KBM-7 (cell line): ENCODE data around the gene KMT2C.
"Not testable (repeated sequence)": the region's sequence is repeated elsewhere in the genome, so short reads cannot be mapped to it uniquely, and the experiment has no call there.

Source experiments
- DNase-seq: peaks from one replicate; pipeline ENCODE4 v3.0.0-alpha.2; 2015
- in situ Hi-C: fragments of 300-500 bp; cut with MboI; formaldehyde crosslinking; loops from 2 replicates; pipeline ENCODE4 v1.14.3; 2020; ENCODE audit warnings: low sequenced_read_pairs, low pct_unique_long_range_greater_than_20kb, mixed read lengths

The KMT2C gene

DNA sequence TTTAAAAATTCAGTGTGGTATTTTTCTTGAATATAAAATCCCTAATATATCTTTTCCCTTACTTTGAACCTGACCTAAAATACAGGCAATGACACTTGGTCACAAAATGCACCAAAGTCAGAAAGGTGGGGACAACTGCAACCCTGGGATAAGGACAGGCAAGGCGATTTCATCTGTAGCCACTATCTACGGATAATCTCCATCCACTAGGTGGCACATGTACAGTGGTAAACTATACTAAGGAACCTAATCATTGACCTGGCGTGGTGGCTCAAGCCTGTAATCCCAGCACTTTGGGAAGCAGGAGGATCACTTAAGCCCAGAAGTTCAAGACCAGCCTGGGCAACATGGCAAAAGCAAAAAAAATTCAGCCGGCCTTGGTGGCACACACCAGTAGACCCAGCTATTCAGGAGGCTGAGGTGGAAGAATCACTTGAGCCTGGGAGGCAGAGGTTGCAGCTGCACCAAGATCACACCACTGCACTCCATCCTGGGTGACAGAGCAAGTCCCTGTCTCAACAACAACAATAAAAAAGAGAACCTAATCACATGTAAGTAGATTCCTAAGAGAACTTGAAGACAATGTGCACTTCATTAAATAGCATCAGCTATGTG is 98.9 kb downstream of the KMT2C start:
- in situ Hi-C loops, result no loop called here
- peak; percentile 54 for DNase-seq

DNA sequence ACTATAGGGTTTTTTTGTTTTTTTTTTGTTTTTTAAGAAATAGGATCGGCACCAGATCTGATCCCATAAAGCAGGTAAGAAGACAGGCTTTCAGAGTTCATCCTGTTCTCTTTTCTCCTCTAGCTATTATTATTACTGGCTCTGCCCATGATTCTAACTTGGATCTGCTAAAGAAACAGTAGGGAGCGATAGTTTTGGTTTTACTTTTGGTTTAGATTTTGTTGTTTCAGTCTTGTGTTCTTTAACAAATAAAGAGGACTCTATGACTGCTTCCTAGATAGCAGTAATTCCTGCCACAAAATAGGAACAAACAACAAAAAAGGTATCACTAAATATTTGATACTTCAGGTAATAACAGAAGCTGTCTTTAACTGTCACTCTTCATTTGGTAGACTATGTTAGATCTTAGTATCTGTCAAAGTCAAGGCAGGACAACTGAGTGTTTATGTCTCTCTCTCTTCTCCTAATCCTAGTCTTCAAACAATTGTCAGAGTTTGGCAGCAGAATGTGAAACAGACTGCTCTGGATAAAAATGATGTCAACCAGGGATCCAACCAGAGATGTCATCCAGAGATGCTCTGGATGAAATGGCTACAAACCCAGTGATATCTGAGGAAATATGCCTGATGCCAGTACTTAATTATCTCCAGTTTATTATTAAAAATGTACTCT is 99.8 kb downstream of the KMT2C start:
- DNase-seq, result no peak
- in situ Hi-C loops, result no loop called here

DNA sequence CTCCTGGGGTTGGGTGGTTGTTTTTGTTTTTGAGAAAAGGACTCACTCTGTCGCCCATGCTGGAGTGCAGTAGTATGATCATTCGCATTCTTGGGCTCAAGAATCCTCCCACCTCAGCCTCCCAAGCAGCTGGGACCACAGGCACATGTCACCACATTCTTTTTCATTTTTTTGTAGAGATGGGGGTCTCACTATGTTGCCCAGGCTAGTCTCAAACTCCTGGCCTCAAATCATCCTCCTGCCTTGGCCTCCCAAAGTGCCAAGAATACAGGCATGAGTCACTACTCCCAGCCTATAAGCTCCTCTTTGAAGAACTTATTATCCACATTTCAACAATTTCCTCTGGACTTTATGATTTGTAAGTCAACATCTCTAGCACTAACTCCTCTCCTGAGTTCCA is 102.7 kb downstream of the KMT2C start:
- DNase-seq, result no peak
- in situ Hi-C loops, result no loop called here

DNA sequence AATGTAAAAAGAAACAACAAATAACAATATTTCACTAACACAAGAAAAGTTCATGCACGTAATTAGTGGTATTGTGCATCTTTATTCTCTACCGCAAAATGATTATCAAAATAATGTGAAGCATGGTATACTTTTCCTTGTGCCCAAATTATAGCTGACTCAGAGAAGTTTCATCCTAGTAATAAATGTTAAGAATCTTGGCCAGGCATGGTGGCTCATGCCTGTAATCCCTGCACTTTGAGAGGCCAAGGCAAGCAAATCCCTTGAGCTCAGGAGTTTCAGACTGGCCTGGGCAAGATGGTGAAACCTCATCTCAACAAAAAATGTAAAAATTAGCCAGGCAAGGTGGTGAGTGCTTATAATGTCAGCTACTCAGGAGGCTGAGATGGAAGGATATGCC is 105.0 kb downstream of the KMT2C start:
- DNase-seq, result no peak
- in situ Hi-C loops, result no loop called here

DNA sequence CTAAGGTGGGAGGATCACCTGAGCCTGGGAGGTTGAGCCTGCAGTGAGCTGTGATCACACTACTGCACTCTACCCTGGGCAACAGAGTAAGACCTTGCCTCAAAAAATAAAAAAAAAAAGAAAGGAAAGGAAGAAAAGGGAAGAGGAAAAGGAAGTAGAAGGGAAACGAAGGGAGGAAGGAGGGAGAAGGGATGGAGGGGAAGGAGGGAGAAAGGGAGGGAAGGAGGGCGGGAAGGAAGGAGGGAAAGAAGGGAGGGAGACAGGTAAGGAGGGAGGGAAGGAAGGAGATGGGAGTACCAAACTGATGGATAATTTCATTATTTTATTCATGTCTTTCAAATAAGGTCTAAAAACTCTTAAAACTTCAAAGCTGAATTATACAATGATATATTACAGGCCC is 106.3 kb downstream of the KMT2C start:
- in situ Hi-C loops, result no loop called here
- DNase-seq, result no peak

DNA sequence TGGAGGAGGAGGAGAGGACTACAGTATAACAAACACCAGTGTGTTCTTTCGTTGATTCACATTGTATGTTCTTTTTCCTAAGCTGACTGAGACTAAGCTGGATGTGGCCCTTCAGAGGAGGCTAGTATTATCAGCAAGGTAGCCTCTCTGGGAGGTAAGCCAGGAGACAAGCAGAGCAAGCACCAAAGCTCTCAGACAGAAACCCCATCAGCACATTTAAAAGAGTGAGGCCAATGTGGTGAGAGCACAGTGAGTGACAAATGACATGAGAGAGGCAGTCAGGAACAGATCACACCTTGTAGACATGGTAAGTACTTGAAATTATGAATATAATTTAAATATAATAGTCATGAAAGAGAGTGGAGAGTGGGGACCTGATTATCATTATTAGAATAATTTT is 107.6 kb downstream of the KMT2C start:
- no peak for DNase-seq
- in situ Hi-C loops, result no loop called here

DNA sequence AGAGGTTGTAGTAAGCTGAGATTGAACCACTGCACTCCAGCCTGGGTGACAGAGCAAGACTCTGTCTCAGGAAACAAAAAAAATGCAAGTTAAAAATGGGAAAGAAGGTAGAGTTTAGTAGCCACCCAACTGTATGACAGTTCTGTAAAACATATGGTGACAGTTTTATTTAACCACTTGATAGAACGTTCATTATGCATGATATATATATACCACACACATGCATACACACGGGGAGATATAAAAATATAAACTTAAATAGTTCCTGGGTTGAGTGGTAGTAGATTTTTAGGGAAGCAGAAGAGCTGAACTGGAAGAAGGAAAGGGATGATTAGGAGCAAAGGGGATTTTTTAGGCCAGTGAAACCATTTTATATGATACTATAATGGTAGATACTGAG is 120.0 kb downstream of the KMT2C start:
- DNase-seq, result no peak
- in situ Hi-C loops, result no loop called here

DNA sequence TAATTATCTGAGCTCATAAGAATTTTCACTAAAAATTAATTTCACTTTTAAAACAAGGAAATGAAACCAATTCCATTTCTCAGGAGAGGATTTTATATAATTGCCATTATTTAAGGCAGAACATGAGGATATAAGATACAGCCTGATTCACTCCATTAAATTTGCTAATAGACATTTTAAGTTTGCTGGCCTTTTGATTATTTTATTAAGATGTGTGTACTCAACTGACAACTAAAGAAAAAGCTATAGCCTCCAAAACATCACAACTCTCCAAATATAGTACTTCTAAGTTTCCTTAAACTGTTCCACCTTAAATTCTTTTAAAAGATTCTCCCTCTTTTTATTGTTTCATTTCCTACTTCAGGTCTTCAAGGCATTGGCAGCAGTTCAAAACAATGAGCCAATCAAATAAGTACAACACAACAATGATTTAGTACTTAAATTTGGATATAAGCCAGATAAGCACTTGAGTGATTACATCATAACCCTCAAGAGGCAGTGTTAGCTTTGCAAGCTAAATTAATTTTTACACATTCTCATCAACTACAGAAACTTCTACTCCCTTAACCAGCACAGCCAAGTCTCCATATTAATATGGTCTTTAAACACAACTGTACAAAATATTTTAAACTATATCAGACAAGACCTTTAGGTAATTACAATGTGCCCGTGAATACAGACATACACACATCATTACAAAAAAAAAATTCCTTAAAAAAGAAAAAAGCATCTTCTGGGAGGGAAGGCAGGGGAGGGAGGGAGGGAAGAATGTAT is 121.8 kb downstream of the KMT2C start:
- DNase-seq, result peak; percentile 68
- in situ Hi-C loops, result no loop called here

DNA sequence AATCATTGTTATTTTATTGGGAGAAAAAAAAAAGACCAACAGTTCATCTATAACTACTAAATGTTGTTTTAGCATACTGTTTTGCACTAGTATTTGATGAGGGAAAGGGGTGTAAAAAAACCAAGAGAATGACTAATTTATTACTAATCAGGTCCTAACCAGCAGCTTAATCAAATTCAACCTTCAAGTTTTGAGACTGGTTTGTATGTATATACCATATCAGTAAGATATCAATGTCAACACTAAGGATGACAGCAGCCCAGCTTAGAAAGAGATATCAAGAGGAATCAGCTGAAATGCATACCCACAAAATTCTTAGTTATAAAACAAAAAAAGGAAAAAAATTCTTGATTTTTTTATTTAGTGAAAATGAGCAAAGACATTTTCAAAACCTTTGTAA is 122.6 kb downstream of the KMT2C start:
- no peak for DNase-seq
- in situ Hi-C loops, result no loop called here

DNA sequence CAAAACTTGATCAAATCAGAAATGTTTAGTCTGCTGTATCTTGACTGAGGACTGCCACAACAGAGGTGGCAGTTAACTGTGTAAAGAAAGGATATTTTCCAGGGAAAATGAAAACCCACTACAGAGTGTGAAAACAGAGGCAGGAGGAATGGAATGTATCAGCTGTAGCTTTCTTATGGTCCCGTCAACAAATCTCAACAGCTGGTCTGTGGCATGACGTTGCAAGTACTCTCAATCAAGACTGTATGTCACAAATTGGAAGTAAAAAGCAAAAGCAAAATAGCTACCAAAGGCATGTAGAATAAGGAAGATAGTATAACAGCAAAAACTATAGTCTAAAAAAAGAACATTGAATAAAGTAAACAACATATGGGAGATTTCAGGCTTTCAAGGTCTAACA is 123.5 kb downstream of the KMT2C start:
- no peak for DNase-seq
- in situ Hi-C loops, result no loop called here

DNA sequence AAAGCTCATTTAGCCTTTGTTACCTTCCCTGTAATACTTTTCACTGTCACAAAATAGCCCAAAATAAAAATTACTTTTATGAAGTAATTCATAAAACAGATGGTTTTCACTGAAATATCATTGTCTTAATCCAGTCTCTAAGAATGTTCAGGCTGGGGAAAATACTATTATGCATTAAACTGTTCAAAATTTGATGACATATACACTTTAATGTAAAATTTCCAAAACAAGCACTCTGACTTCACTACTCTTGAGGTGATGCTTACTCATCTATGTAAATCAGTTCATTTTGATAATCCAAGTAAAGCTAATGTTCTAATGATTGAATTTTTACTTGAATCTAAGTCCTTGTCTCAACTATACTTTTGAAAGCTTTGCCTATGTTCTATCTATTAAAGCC is 127.9 kb downstream of the KMT2C start:
- in situ Hi-C loops, result no loop called here
- no peak for DNase-seq

DNA sequence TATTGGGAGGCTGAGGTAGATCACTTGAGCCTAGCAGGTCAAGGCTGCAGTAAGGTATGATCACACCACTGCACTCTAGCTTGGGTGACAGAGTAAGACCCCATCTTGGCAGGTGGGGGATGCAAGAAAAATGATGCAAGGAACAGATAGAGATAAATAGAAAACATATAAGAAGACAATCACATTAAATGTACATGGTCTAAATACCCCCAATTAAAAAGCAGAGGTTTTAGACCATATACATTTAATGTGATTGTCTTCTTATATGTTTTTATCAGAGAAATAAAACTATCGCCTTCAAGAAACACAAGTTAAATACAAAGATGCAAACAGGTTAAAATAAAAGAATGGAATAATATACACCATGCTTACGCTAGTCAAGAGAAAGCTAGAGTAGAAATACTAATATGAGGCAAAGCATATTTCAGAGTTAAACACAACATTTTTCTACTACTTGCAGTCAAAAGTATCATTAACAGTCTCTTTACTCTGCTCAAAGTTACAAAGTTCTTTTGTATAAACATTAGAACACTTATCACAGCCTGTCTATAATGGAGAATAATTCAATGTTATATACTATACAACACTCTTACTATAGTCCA is 136.2 kb downstream of the KMT2C start:
- in situ Hi-C loops, result not testable (repeated sequence)

DNA sequence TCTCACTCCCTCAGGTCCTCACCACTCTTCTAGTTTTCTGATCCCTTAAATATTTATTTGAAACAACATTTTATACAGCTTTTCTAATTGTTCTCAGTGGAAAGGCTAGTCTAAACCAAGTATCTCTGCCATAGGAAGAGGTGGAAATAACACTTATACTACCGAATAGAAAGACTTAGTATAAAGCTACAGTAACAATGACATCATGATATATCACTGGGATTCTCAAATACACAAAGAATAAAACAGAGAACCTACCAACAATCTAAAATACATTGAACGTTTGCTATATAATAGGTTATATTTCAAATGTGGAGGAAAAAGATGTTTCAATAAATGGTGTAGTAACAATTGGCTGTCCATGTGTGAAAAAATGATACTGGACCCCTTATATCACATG is 142.9 kb downstream of the KMT2C start:
- in situ Hi-C loops, result no loop called here
- no peak for DNase-seq

More for the DNA sequence above, 136.2 kb downstream of the KMT2C start:
- DNase-seq, result not testable (repeated sequence)

DNA sequence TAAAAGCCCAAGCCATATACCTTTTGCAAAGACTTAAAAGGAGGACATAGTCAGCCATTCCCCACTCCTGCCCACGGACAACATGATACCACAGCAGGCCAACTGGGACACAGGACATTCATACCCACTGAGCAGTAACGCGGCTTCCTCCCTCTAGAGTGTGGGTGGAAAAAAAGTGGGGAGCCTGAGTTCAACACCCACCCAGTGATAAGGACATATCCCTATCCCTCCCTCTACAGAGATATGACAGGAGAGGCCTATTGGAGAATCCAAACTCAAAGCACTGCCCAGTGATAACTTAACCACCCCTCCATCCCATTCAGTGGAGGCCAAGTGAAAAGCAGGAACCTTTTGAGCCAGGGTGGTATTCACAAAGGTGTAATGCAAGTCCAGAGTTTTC is 148.8 kb downstream of the KMT2C start:
- in situ Hi-C loops, DNase-seq: not testable (repeated sequence)

DNA sequence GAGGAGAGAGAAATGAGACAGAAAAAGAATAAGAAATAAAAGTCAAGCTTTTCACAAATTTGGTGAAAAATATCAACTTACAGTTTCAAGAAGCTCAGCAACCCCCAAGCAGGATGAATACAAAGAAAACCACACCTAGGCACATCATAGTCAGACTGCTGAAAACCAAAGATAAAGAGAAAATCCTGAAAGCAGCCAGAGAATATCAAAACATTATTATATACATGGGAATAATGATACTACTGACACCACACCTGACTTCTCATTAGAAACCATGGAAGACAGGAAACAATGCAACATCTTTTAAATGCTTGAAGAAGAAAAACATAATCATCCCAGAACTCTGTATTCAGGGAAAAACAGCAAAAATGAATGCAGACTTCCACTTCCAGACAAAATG is 149.6 kb downstream of the KMT2C start:
- in situ Hi-C loops, result not testable (repeated sequence)

DNA sequence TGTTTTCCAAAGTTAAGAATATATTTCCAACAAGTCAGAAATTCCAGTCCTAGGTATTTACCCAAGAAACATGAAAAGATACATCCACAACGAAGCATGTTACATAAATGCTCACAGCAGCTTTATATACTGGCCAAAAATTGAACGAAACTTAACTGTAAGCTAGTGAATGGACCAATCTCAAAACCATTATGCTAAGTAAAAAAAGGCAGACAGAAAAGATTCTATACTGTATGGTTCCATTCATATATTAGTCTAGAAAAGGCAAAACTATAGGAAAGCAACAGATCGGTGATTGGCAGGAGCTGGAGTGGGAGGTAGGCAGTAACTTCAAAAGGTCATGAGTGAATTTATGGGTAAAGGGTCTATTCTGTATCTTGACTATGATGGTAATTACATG is 150.8 kb downstream of the KMT2C start:
- DNase-seq, in situ Hi-C loops: not testable (repeated sequence)

More for the DNA sequence above, 149.6 kb downstream of the KMT2C start:
- DNase-seq, result not testable (repeated sequence)

DNA sequence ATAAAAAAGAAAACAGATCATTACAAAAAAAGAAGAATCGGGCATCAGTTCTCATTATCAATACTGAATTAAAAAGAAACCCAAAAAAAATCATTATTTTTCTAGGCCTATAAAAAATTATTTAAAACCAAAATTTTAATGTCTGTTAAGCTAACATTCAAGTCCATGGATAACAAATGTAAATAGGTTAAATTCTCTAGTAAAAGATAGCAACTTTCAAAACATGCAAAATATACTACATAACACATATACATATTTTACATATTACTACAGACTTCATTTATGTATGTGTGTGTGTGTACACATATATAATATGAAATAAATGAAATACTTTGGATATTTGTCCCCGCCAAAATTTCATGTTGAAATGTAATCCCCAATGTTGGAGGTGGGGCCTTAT is 158.1 kb downstream of the KMT2C start:
- DNase-seq, in situ Hi-C loops: not testable (repeated sequence)

DNA sequence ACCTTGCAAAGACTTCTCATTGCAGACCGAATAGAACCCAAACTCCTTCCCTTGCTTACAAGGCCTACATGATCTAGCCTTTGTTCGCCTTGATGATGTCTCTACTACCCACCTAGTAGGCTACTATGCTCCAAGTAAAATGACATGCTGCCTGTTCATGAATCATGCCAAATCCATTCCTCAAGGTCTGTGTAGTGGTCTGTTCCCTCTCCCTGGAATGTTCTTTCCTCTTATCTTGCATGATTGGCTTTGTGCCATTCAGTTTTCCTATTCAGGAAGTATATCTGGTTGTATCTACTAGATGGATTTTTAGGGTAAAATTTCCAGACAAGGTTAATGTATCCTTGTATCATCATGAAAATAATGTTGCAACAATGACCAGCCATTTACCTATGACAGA is 165.4 kb downstream of the KMT2C start:
- in situ Hi-C loops, DNase-seq: not testable (repeated sequence)

DNA sequence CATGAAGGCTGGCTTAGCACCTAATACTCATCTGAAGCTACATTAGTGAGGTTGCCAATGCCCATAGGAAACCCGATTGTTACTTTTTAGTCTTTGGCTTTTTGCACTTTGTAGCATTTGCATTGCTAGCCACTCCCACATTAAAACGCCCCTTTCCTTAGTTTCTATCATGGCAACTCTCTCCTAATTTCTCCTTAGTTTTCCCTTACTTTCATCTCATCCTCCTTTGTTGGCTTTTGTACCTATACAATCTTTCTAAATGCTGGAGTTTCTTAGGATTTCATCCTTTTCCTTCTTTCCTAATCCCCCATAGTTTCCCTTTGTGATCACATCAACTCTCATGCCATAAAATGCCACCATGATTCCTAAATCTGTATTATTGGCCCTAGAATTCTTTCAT is 168.9 kb downstream of the KMT2C start:
- in situ Hi-C loops, DNase-seq: not testable (repeated sequence)

DNA sequence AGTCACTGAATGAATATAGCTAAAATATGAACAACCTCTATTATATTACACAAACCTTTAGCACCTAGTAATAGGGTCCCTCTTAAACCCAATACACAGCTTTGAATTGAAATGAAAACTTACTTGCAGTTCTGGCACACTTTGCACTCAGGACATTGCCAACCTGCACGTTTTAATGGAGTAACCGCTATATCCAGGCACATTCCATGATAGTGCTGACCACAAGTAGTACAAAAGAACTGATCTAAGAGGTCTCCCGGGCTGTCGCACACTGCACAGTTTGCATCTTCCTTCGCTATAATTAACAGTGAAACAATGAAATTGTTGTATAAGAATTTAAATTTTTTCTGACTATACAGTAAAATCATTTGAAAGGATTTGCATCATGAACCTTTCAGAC is 170.9 kb downstream of the KMT2C start:
- DNase-seq, in situ Hi-C loops: not testable (repeated sequence)
